Naive thymus-derived CD4-positive, alpha-beta T cell (primary cell): Measurements from ENCODE around the gene TRAPPC14. TPM values are rescaled to one million over a fixed set of nuclear protein-coding genes. Genes with fewer than 3 reads are reported as not detected.

Source experiments
- ATAC-seq: fragments of 150-1000 bp; cut with Tn5 transposase; 2 replicates; pipeline ENCODE4 v1.10.0; 2021; ENCODE audit warnings: mild to moderate bottlenecking, moderate library complexity
- CTCF ChIA-PET: fragments of 350-600 bp; sonication (Branson Sonifier 250); formaldehyde crosslinking; loops from one replicate; lab custom pipeline; 2021; ENCODE audit warnings: antibody characterized with exemption; lab: Charles Lee
- POLR2A ChIA-PET: fragments of 350-600 bp; sonication (Branson Sonifier 250); formaldehyde crosslinking; loops from one replicate; lab custom pipeline; 2021; ENCODE audit warnings: antibody characterized with exemption, inconsistent platforms; lab: Charles Lee
- DNase-seq, 9 donors: peaks; one replicate each; pipeline versions ENCODE4 v3.0.0 to v3.0.0-alpha.2; 2020 to 2022; ENCODE audit warnings: mixed read lengths in 1 of 9
- H3K27ac ChIP-seq: one replicate; pipeline ENCODE4 v1.7.0; 2013; ENCODE audit warnings: mild to moderate bottlenecking, low read depth, low read length, moderate library complexity
- H3K27me3 ChIP-seq, 2 donors: one replicate each; pipeline ENCODE4 v1.7.0; 2013; ENCODE audit warnings: low read length in 2 of 2, mild to moderate bottlenecking in 2 of 2, moderate library complexity in 2 of 2; ENCODE audit not compliant: control insufficient read depth in 2 of 2, insufficient read depth in 2 of 2
- H3K36me3 ChIP-seq, 3 experiments: 1 replicate in 2 of 3; 2 replicates in 1 of 3; pipeline ENCODE4 v1.7.0; 2013; ENCODE audit warnings: low read length in 3 of 3, mild to moderate bottlenecking in 3 of 3, moderate library complexity in 1 of 3; ENCODE audit not compliant: insufficient read depth in 3 of 3, control insufficient read depth in 2 of 3
- H3K4me1 ChIP-seq, 2 donors: one replicate each; pipeline ENCODE4 v1.7.0; 2013; ENCODE audit warnings: low read length in 2 of 2, mild to moderate bottlenecking in 2 of 2, moderate library complexity in 1 of 2; ENCODE audit not compliant: control insufficient read depth in 2 of 2, insufficient read depth in 2 of 2
- H3K4me3 ChIP-seq: 2 replicates; pipeline ENCODE4 v1.7.0; 2013; ENCODE audit warnings: mild to moderate bottlenecking, low read length
- H3K9me3 ChIP-seq, 3 experiments: 1 replicate in 2 of 3; 2 replicates in 1 of 3; pipeline ENCODE4 v1.7.0; 2013; ENCODE audit warnings: low read length in 3 of 3; ENCODE audit not compliant: control insufficient read depth in 2 of 3
- H3K27ac Mint-ChIP-seq, 9 donors: one replicate each; pipeline ENCODE4 v1.8.0; 2020 to 2022; ENCODE audit warnings: mixed read lengths in 9 of 9, mild to moderate bottlenecking in 8 of 9, moderate library complexity in 5 of 9, inconsistent platforms in 2 of 9
- H3K27me3 Mint-ChIP-seq, 5 donors: one replicate each; pipeline ENCODE4 v1.8.0; 2021 to 2022; ENCODE audit warnings: mixed read lengths in 5 of 5, mild to moderate bottlenecking in 1 of 5
- H3K36me3 Mint-ChIP-seq, 5 donors: one replicate each; pipeline ENCODE4 v1.8.0; 2020 to 2022; ENCODE audit warnings: mixed read lengths in 5 of 5, mild to moderate bottlenecking in 3 of 5, inconsistent platforms in 1 of 5
- H3K4me1 Mint-ChIP-seq, 7 donors: one replicate each; pipeline ENCODE4 v1.8.0; 2020 to 2022; ENCODE audit warnings: mixed read lengths in 7 of 7, mild to moderate bottlenecking in 3 of 7, inconsistent platforms in 1 of 7
- H3K4me3 Mint-ChIP-seq, 10 donors: one replicate each; pipeline ENCODE4 v1.8.0; 2020 to 2022; ENCODE audit warnings: mild to moderate bottlenecking in 10 of 10, mixed read lengths in 10 of 10, moderate library complexity in 6 of 10, inconsistent platforms in 2 of 10
- H3K9me3 Mint-ChIP-seq, 11 donors: one replicate each; pipeline ENCODE4 v1.8.0; 2020 to 2022; ENCODE audit warnings: mixed read lengths in 11 of 11, mild to moderate bottlenecking in 4 of 11, inconsistent platforms in 1 of 11, moderate library complexity in 1 of 11
- intact Hi-C, 2 donors: fragments of 100-400 bp; cut with micrococcal nuclease; formaldehyde crosslinking; loops; one replicate each; pipeline ENCODE4 v1.15.1; 2023
- polyA plus RNA-seq, 2 donors: library from polyadenylated mRNA; unstranded; fragments of 300-500 nt; fragmentation: Illumina TruSeq; gene quantifications; one replicate each; pipeline ENCODE4 v1.2.3, GENCODE V29; 2021
- total RNA-seq, 6 experiments: library from RNA in 5 of 6; stranded (reverse) in 5 of 6; gene quantifications; 1 replicate in 5 of 6; 2 replicates in 1 of 6; pipeline ENCODE4 v1.2.3 and lab custom pipeline; 2021 to 2026

The TRAPPC14 gene
- total and polyA plus RNA-seq, 7 experiments from 2014 or later: 3.2 to 102 (median 63.8) TPM

- H3K9me3 Mint-ChIP-seq: no peaks in the 10 kb centered on the region
- H3K36me3 ChIP-seq: peaks cover 0 to 53% (median 16%) of the 10 kb centered on the region in 3 experiments
- H3K27ac ChIP-seq: peak overlapping the region; percentile 48
- H3K9me3 ChIP-seq: no peaks in the 10 kb centered on the region
- H3K36me3 Mint-ChIP-seq: peaks cover 0 to 29% (median 15%) of the 10 kb centered on the region in 5 donors
- peak overlapping the region in 5 of 10 donors; percentile 2 to 90 (median 84) for H3K4me3 Mint-ChIP-seq
- H3K4me1 ChIP-seq: peaks cover 14 to 41% of the 10 kb centered on the region in 2 donors
- CTCF ChIA-PET: interaction anchor here (0.9 to 4.8 kb wide), 3 partner anchors 12 to 35 kb away, joined by 3 to 16 read pairs (median 4); partner anchors contain the start of gene GAL3ST4
- H3K27ac Mint-ChIP-seq: peak overlapping the region in 4 of 9 donors; percentile 52 to 86 (median 71)
- intact Hi-C loops: no loop called here
- peaks cover 53 to 79% (median 68%) of the 10 kb centered on the region in 7 donors for H3K4me1 Mint-ChIP-seq
- POLR2A ChIA-PET: interaction anchor here (0.6 to 23.1 kb wide), 4 partner anchors 8 to 67 kb away, joined by 3 to 383 read pairs (median 164); partner anchors contain the start of genes GAL3ST4, GPC2, STAG3 and TRAPPC14
- H3K27me3 ChIP-seq: no peaks in the 10 kb centered on the region
- no peaks in the 10 kb centered on the region for H3K27me3 Mint-ChIP-seq
- ATAC-seq: no peak
- DNase-seq: no peak
- H3K4me3 ChIP-seq: no peak overlapping the region
Measured at GRCh38 chr7:100154651-100155491, 3.7 kb downstream of the TRAPPC14 start.

- no peaks in the 10 kb centered on the region for H3K9me3 Mint-ChIP-seq
- ChIA-PET CTCF (interaction anchor here (1.2 kb wide), 1 partner anchor 66 kb away, joined by 3 read pairs; the partner anchor contains the start of gene PVRIG), POLR2A (interaction anchor here (0.8 to 23.1 kb wide), 4 partner anchors 9 to 68 kb away, joined by 3 to 383 read pairs (median 165); partner anchors contain the start of genes GAL3ST4, GPC2, STAG3 and TRAPPC14)
- Histone ChIP-seq H3K4me1 (peaks cover 16 to 41% of the 10 kb centered on the region in 2 donors), H3K4me3 (no peak overlapping the region), H3K36me3 (peaks cover 0 to 53% (median 16%) of the 10 kb centered on the region in 3 experiments), H3K27ac (no peak overlapping the region), H3K27me3 (no peaks in the 10 kb centered on the region), H3K9me3 (no peaks in the 10 kb centered on the region)
- no peaks in the 10 kb centered on the region for H3K27me3 Mint-ChIP-seq
- intact Hi-C loops: no loop called here
- ATAC-seq: no peak
- peaks cover 0 to 29% (median 15%) of the 10 kb centered on the region in 5 donors for H3K36me3 Mint-ChIP-seq
- H3K27ac Mint-ChIP-seq: peak overlapping the region in 7 of 9 donors; percentile 26 to 82 (median 72)
- no peak for DNase-seq
- peaks cover 48 to 76% (median 62%) of the 10 kb centered on the region in 7 donors for H3K4me1 Mint-ChIP-seq
- H3K4me3 Mint-ChIP-seq: no peak overlapping the region
Measured at GRCh38 chr7:100153708-100154535, 4.6 kb downstream of the TRAPPC14 start.

- peaks cover 47 to 79% (median 67%) of the 10 kb centered on the region in 7 donors for H3K4me1 Mint-ChIP-seq
- H3K27ac Mint-ChIP-seq: peak overlapping the region in 4 of 9 donors; percentile 26 to 82 (median 75)
- Histone ChIP-seq H3K36me3 (peaks cover 0 to 49% (median 16%) of the 10 kb centered on the region in 3 experiments), H3K4me3 (no peak overlapping the region), H3K27me3 (no peaks in the 10 kb centered on the region), H3K27ac (peak overlapping the region; percentile 43), H3K4me1 (peaks cover 17 to 38% of the 10 kb centered on the region in 2 donors), H3K9me3 (no peaks in the 10 kb centered on the region)
- CTCF ChIA-PET: interaction anchor here (0.7 to 1.2 kb wide), 3 partner anchors 52 to 69 kb away, joined by 3 to 4 read pairs (median 3); partner anchors contain the start of genes MCM7 and PVRIG
- intact Hi-C loops: no loop called here
- POLR2A ChIA-PET: interaction anchor here (0.6 to 23.1 kb wide), 5 partner anchors 10 to 69 kb away, joined by 3 to 383 read pairs (median 4); partner anchors contain the start of genes GAL3ST4, GPC2, STAG3 and TRAPPC14
- ATAC-seq: no peak
- H3K27me3 Mint-ChIP-seq: no peaks in the 10 kb centered on the region
- H3K9me3 Mint-ChIP-seq: no peaks in the 10 kb centered on the region
- no peak for DNase-seq
- peaks cover 0 to 29% (median 15%) of the 10 kb centered on the region in 5 donors for H3K36me3 Mint-ChIP-seq
- H3K4me3 Mint-ChIP-seq: peak overlapping the region in 2 of 10 donors; percentile 23 to 34
Measured at GRCh38 chr7:100152937-100153666, 5.4 kb downstream of the TRAPPC14 start.

GRCh38 chr7:100152404-100152803 is 6.1 kb downstream of the TRAPPC14 start:
- peak overlapping the region in 5 of 10 donors; percentile 1 to 40 (median 16) for H3K4me3 Mint-ChIP-seq
- Histone ChIP-seq H3K4me3 (no peak overlapping the region), H3K27me3 (no peaks in the 10 kb centered on the region), H3K36me3 (peaks cover 0 to 49% (median 16%) of the 10 kb centered on the region in 3 experiments), H3K27ac (peak overlapping the region; percentile 27), H3K4me1 (peaks cover 17 to 33% of the 10 kb centered on the region in 2 donors), H3K9me3 (no peaks in the 10 kb centered on the region)
- ChIA-PET POLR2A (interaction anchor here (0.6 to 23.1 kb wide), 3 partner anchors 11 to 28 kb away, joined by 3 to 383 read pairs (median 326); partner anchors contain the start of genes GAL3ST4, GPC2, STAG3 and TRAPPC14), CTCF (interaction anchor here (0.7 kb wide), 2 partner anchors 51 to 68 kb away, joined by 3 to 4 read pairs; partner anchors contain the start of gene MCM7)
- no peaks in the 10 kb centered on the region for H3K9me3 Mint-ChIP-seq
- no peaks in the 10 kb centered on the region for H3K27me3 Mint-ChIP-seq
- DNase-seq: no peak
- no peak for ATAC-seq
- H3K4me1 Mint-ChIP-seq: peaks cover 43 to 75% (median 63%) of the 10 kb centered on the region in 7 donors
- H3K27ac Mint-ChIP-seq: peak overlapping the region in 8 of 9 donors; percentile 26 to 80 (median 66)
- H3K36me3 Mint-ChIP-seq: peaks cover 0 to 25% (median 15%) of the 10 kb centered on the region in 5 donors
- intact Hi-C loops: no loop called here

GRCh38 chr7:100148559-100149328 is 9.8 kb downstream of the TRAPPC14 start, which contains the start of gene LAMTOR4:
TSS of gene LAMTOR4 (plus strand) at chr7:100148918. CDS start at chr7:100148973, 55 bp downstream.
- Mint-ChIP-seq H3K36me3 (peaks cover 0 to 13% (median 10%) of the 10 kb centered on the region in 5 donors), H3K4me3 (peak within 1 kb of the TSS; percentile 87 to 100 (median 96)), H3K27me3 (no peaks in the 10 kb centered on the region), H3K27ac (peak within 1 kb of the TSS; percentile 95 to 99 (median 98)), H3K4me1 (peaks cover 27 to 45% (median 37%) of the 10 kb centered on the region in 7 donors), H3K9me3 (no peaks in the 10 kb centered on the region)
- Histone ChIP-seq H3K27ac (peak within 1 kb of the TSS; percentile 98), H3K4me3 (peak within 1 kb of the TSS; percentile 97), H3K9me3 (no peaks in the 10 kb centered on the region), H3K4me1 (peaks cover 15 to 19% of the 10 kb centered on the region in 2 donors), H3K27me3 (no peaks in the 10 kb centered on the region), H3K36me3 (peaks cover 0 to 16% (median 11%) of the 10 kb centered on the region in 3 experiments)
- intact Hi-C loops: loop anchor here (1.0 to 5.0 kb wide), 16 partner anchors 10 to 281 kb away; partner anchors contain the start of genes GAL3ST4 (in 2 of the 2), GPC2 (in 2 of the 2), STAG3 (in 2 of the 2) and TRAPPC14 (in 2 of the 2)
- peak; percentile 84 to 99 (median 97) for DNase-seq
- ATAC-seq: peak; percentile 98
- ChIA-PET CTCF (interaction anchor here (0.6 to 3.6 kb wide), 13 partner anchors 9 to 648 kb away, joined by 3 to 26 read pairs (median 4); partner anchors contain the start of gene ZNF394), POLR2A (interaction anchor here (0.6 to 17.9 kb wide), 22 partner anchors 10 to 329 kb away, joined by 3 to 326 read pairs (median 6); partner anchors contain the start of genes GAL3ST4, GPC2, MEPCE and PVRIG)
